H1 (cell line): ENCODE data around the gene RPAP3. TPM values are rescaled to one million over a fixed set of nuclear protein-coding genes. Genes with fewer than 3 reads are reported as not detected.

Experiments used
- ASH2L ChIP-seq: fragments of 200-600, 300-600 bp; sonication (generic); IDR thresholded peaks from one replicate; pipeline ENCODE4 v1.7.1; 2017; ENCODE audit warnings: low read length
- NANOG ChIP-seq: IDR thresholded peaks from 2 replicates; pipeline ENCODE4 v1.6.1; 2011; ENCODE audit warnings: low read length, low read depth, mild to moderate bottlenecking, inconsistent platforms; ENCODE audit not compliant: insufficient read depth, poor library complexity, severe bottlenecking
- SP1 ChIP-seq: IDR thresholded peaks from 2 replicates; pipeline ENCODE4 v1.6.1; 2011; ENCODE audit warnings: low read depth, low read length
- SRF ChIP-seq: IDR thresholded peaks from 2 replicates; pipeline ENCODE4 v1.6.1; 2011; ENCODE audit warnings: mild to moderate bottlenecking, low read depth, low read length, moderate library complexity
- polyA plus RNA-seq, 7 experiments: library from polyadenylated mRNA; depleted of rRNA in 3 of 7; stranded (reverse) in 5 of 7; unstranded in 2 of 7; fragments of >200 nt in 5 of 7; fragments of 200-250 nt in 2 of 7; gene quantifications; 1 replicate in 5 of 7; 2 replicates in 1 of 7; 4 replicates in 1 of 7; pipeline versions ENCODE4 v1.2.1 to v1.2.3, GENCODE V29; 2011 to 2013; ENCODE audit warnings: missing spikeins in 2 of 7, mixed read lengths in 2 of 7
- total RNA-seq: library from RNA; stranded (reverse); fragmentation: NEBNext Ultra II Directional; extraction: Animal tissue kit (Norgen Biotek cat#: 25700); gene quantifications from 2 replicates; pipeline ENCODE4 v1.2.1, GENCODE V29; 2021
- TF ChIP-seq, protein P1 (sequence below): fragments of 300-600 bp; sonication (generic); IDR thresholded peaks from 2 replicates; pipeline ENCODE4 v1.7.1; 2012; ENCODE audit warnings: low read length, moderate library complexity, mild to moderate bottlenecking, inconsistent platforms; ENCODE audit not compliant: insufficient replicate concordance

RPAP3 gene
- total and polyA plus RNA-seq, 2 of the 8 experiments (the other 6 are each of a cell fraction or from before 2014, with no cell fraction given): 6.4 to 60.5 TPM

DNA sequence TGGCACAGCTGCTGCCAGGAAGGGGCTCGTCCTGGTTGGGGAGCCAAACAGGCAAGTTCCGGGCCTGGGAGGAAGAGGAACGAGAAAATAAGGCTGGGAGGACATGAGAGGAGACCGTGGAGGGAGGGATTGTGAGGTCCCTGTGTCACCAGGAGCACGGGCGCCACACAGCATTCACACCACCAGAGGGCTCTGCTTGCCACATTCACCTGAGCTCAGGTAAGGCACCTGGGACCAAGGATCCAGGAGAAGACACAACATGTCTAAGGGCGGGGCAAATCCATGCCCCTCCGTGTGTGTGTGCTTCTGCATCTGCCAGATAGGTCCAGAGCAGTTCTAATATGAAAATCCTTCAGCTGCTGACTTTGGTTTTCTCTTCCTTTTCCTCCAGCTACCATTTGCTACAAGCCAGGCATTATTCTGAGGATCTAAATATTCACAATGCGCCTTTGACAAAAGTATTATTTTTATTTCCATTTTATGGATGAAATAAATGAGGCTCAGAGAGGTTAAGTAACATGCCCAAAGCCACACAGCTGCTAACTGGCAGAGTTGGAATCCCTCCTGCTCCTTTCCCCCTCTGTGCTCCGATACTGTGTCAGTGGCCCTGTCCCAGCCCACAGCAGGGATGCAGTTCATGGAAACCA lies 38.3 kb upstream of the RPAP3 start (continued):
- TF ChIP-seq, protein P1, sequence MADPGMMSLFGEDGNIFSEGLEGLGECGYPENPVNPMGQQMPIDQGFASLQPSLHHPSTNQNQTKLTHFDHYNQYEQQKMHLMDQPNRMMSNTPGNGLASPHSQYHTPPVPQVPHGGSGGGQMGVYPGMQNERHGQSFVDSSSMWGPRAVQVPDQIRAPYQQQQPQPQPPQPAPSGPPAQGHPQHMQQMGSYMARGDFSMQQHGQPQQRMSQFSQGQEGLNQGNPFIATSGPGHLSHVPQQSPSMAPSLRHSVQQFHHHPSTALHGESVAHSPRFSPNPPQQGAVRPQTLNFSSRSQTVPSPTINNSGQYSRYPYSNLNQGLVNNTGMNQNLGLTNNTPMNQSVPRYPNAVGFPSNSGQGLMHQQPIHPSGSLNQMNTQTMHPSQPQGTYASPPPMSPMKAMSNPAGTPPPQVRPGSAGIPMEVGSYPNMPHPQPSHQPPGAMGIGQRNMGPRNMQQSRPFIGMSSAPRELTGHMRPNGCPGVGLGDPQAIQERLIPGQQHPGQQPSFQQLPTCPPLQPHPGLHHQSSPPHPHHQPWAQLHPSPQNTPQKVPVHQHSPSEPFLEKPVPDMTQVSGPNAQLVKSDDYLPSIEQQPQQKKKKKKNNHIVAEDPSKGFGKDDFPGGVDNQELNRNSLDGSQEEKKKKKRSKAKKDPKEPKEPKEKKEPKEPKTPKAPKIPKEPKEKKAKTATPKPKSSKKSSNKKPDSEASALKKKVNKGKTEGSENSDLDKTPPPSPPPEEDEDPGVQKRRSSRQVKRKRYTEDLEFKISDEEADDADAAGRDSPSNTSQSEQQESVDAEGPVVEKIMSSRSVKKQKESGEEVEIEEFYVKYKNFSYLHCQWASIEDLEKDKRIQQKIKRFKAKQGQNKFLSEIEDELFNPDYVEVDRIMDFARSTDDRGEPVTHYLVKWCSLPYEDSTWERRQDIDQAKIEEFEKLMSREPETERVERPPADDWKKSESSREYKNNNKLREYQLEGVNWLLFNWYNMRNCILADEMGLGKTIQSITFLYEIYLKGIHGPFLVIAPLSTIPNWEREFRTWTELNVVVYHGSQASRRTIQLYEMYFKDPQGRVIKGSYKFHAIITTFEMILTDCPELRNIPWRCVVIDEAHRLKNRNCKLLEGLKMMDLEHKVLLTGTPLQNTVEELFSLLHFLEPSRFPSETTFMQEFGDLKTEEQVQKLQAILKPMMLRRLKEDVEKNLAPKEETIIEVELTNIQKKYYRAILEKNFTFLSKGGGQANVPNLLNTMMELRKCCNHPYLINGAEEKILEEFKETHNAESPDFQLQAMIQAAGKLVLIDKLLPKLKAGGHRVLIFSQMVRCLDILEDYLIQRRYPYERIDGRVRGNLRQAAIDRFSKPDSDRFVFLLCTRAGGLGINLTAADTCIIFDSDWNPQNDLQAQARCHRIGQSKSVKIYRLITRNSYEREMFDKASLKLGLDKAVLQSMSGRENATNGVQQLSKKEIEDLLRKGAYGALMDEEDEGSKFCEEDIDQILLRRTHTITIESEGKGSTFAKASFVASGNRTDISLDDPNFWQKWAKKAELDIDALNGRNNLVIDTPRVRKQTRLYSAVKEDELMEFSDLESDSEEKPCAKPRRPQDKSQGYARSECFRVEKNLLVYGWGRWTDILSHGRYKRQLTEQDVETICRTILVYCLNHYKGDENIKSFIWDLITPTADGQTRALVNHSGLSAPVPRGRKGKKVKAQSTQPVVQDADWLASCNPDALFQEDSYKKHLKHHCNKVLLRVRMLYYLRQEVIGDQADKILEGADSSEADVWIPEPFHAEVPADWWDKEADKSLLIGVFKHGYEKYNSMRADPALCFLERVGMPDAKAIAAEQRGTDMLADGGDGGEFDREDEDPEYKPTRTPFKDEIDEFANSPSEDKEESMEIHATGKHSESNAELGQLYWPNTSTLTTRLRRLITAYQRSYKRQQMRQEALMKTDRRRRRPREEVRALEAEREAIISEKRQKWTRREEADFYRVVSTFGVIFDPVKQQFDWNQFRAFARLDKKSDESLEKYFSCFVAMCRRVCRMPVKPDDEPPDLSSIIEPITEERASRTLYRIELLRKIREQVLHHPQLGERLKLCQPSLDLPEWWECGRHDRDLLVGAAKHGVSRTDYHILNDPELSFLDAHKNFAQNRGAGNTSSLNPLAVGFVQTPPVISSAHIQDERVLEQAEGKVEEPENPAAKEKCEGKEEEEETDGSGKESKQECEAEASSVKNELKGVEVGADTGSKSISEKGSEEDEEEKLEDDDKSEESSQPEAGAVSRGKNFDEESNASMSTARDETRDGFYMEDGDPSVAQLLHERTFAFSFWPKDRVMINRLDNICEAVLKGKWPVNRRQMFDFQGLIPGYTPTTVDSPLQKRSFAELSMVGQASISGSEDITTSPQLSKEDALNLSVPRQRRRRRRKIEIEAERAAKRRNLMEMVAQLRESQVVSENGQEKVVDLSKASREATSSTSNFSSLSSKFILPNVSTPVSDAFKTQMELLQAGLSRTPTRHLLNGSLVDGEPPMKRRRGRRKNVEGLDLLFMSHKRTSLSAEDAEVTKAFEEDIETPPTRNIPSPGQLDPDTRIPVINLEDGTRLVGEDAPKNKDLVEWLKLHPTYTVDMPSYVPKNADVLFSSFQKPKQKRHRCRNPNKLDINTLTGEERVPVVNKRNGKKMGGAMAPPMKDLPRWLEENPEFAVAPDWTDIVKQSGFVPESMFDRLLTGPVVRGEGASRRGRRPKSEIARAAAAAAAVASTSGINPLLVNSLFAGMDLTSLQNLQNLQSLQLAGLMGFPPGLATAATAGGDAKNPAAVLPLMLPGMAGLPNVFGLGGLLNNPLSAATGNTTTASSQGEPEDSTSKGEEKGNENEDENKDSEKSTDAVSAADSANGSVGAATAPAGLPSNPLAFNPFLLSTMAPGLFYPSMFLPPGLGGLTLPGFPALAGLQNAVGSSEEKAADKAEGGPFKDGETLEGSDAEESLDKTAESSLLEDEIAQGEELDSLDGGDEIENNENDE: no peak
- TF ChIP-seq SRF: no peak
- TF ChIP-seq NANOG: no peak
- TF ChIP-seq SP1: no peak
- no peak for TF ChIP-seq ASH2L
